GM12891 (cell line): ENCODE data around the gene BRD7.

ENCODE experiments used
- PAX5 ChIP-seq: IDR thresholded peaks from 2 replicates; pipeline ENCODE4 v1.6.1; 2011; ENCODE audit warnings: low read length, moderate library complexity, mild to moderate bottlenecking; ENCODE audit not compliant: insufficient read depth, severe bottlenecking
- POLR2A ChIP-seq: IDR thresholded peaks from 2 replicates; pipeline ENCODE4 v1.6.1; 2011; ENCODE audit warnings: low read depth, low read length, control low read depth
- POLR2AphosphoS5 ChIP-seq: IDR thresholded peaks from 2 replicates; pipeline ENCODE4 v1.6.1; 2011; ENCODE audit warnings: low read depth, low read length, control low read depth
- SPI1 ChIP-seq: IDR thresholded peaks from 2 replicates; pipeline ENCODE4 v1.6.1; 2011; ENCODE audit warnings: low read depth, low read length, control low read depth
- TAF1 ChIP-seq: IDR thresholded peaks from 2 replicates; pipeline ENCODE4 v1.6.1; 2011; ENCODE audit warnings: low read depth, low read length, control low read depth

GRCh38 chr16:50278251-50278650, 90.5 kb downstream of the BRD7 start:
- TF ChIP-seq POLR2AphosphoS5 (no peak), POLR2A (no peak), SPI1 (no peak), TAF1 (no peak), PAX5 (no peak)
